Stimulated activated effector memory CD8-positive, alpha-beta T cell treated with anti-CD3 and anti-CD28 coated beads, Interleukin-12 subunit alpha, Interleukin-12 subunit beta, amount 100 ng/mL, for 72 hours (primary cell): ENCODE data around the gene ZFHX3.
"Not testable (repeated sequence)": the region's sequence is repeated elsewhere in the genome, so short reads cannot be mapped to it uniquely, and the experiment has no call there.

ENCODE experiments used
- ATAC-seq: fragments of 150-1000 bp; cut with Tn5 transposase; 2 replicates; pipeline ENCODE4 v1.10.0; 2021
- DNase-seq, 2 donors: peaks; one replicate each; pipeline ENCODE4 v3.0.0; 2021 to 2022; ENCODE audit warnings: low spot score in 2 of 2
- H3K27ac Mint-ChIP-seq: one replicate; pipeline ENCODE4 v1.8.0; 2022; ENCODE audit warnings: mild to moderate bottlenecking, mixed read lengths
- H3K36me3 Mint-ChIP-seq: one replicate; pipeline ENCODE4 v1.8.0; 2022; ENCODE audit warnings: mild to moderate bottlenecking, mixed read lengths
- H3K4me1 Mint-ChIP-seq: one replicate; pipeline ENCODE4 v1.8.0; 2022; ENCODE audit warnings: mixed read lengths
- H3K4me3 Mint-ChIP-seq: one replicate; pipeline ENCODE4 v1.8.0; 2022; ENCODE audit warnings: mild to moderate bottlenecking, mixed read lengths
- H3K9me3 Mint-ChIP-seq: one replicate; pipeline ENCODE4 v1.8.0; 2022; ENCODE audit warnings: mixed read lengths

Gene ZFHX3

GRCh38 chr16:73012341-73012740, 35.6 kb downstream of the ZFHX3 start:
- no peaks in the 10 kb centered on the region for H3K36me3 Mint-ChIP-seq
- no peak overlapping the region for H3K27ac Mint-ChIP-seq
- no peaks in the 10 kb centered on the region for H3K4me1 Mint-ChIP-seq
- H3K4me3 Mint-ChIP-seq: no peak overlapping the region
- no peak for ATAC-seq
- H3K9me3 Mint-ChIP-seq: no peaks in the 10 kb centered on the region
- no peak for DNase-seq

GRCh38 chr16:73011926-73012325, 36.0 kb downstream of the ZFHX3 start:
- ATAC-seq: no peak
- no peaks in the 10 kb centered on the region for H3K9me3 Mint-ChIP-seq
- H3K4me1 Mint-ChIP-seq: no peaks in the 10 kb centered on the region
- no peaks in the 10 kb centered on the region for H3K36me3 Mint-ChIP-seq
- no peak for DNase-seq
- no peak overlapping the region for H3K4me3 Mint-ChIP-seq
- no peak overlapping the region for H3K27ac Mint-ChIP-seq

GRCh38 chr16:73010150-73010676, 37.7 kb downstream of the ZFHX3 start:
- ATAC-seq (peak; percentile 36), DNase-seq (no peak)
- no peak overlapping the region for H3K27ac Mint-ChIP-seq
- no peak overlapping the region for H3K4me3 Mint-ChIP-seq
- no peaks in the 10 kb centered on the region for H3K36me3 Mint-ChIP-seq
- H3K9me3 Mint-ChIP-seq: no peaks in the 10 kb centered on the region
- H3K4me1 Mint-ChIP-seq: no peaks in the 10 kb centered on the region

GRCh38 chr16:73009710-73010109, 38.2 kb downstream of the ZFHX3 start:
- not testable (repeated sequence) for H3K36me3 Mint-ChIP-seq, H3K9me3 Mint-ChIP-seq, DNase-seq, H3K4me3 Mint-ChIP-seq, H3K4me1 Mint-ChIP-seq, H3K27ac Mint-ChIP-seq, ATAC-seq

GRCh38 chr16:73006026-73006425, 41.9 kb downstream of the ZFHX3 start:
- DNase-seq (no peak), ATAC-seq (no peak)
- H3K9me3 Mint-ChIP-seq: no peaks in the 10 kb centered on the region
- no peak overlapping the region for H3K27ac Mint-ChIP-seq
- no peak overlapping the region for H3K4me3 Mint-ChIP-seq
- H3K4me1 Mint-ChIP-seq: no peaks in the 10 kb centered on the region
- no peaks in the 10 kb centered on the region for H3K36me3 Mint-ChIP-seq

- Mint-ChIP-seq H3K36me3 (no peaks in the 10 kb centered on the region), H3K27ac (no peak overlapping the region), H3K4me1 (no peaks in the 10 kb centered on the region), H3K9me3 (no peaks in the 10 kb centered on the region), H3K4me3 (no peak overlapping the region)
- no peak for DNase-seq
- no peak for ATAC-seq
Measured at GRCh38 chr16:73002866-73003265, 45.1 kb downstream of the ZFHX3 start.

GRCh38 chr16:73000907-73001521, 46.9 kb downstream of the ZFHX3 start:
- DNase-seq (no peak), ATAC-seq (peak; percentile 9)
- Mint-ChIP-seq H3K27ac (no peak overlapping the region), H3K4me3 (no peak overlapping the region), H3K4me1 (no peaks in the 10 kb centered on the region), H3K36me3 (no peaks in the 10 kb centered on the region), H3K9me3 (no peaks in the 10 kb centered on the region)

GRCh38 chr16:73000020-73000906, 47.7 kb downstream of the ZFHX3 start:
- Mint-ChIP-seq H3K4me1 (no peaks in the 10 kb centered on the region), H3K27ac (no peak overlapping the region), H3K4me3 (no peak overlapping the region)

GRCh38 chr16:72999541-73000019, 48.3 kb downstream of the ZFHX3 start:
- no peak overlapping the region for H3K4me3 Mint-ChIP-seq
- no peak overlapping the region for H3K27ac Mint-ChIP-seq
- H3K4me1 Mint-ChIP-seq: no peaks in the 10 kb centered on the region
- no peaks in the 10 kb centered on the region for H3K36me3 Mint-ChIP-seq
- ATAC-seq: no peak
- DNase-seq: no peak
- no peaks in the 10 kb centered on the region for H3K9me3 Mint-ChIP-seq

More at GRCh38 chr16:73000020-73000906, 47.7 kb downstream of the ZFHX3 start:
- Mint-ChIP-seq H3K9me3 (no peaks in the 10 kb centered on the region), H3K36me3 (no peaks in the 10 kb centered on the region)
- ATAC-seq (no peak), DNase-seq (no peak)

GRCh38 chr16:72997141-72997542, 50.8 kb downstream of the ZFHX3 start:
- no peak overlapping the region for H3K4me3 Mint-ChIP-seq
- H3K27ac Mint-ChIP-seq: no peak overlapping the region
- no peaks in the 10 kb centered on the region for H3K36me3 Mint-ChIP-seq
- peaks cover 3% of the 10 kb centered on the region for H3K9me3 Mint-ChIP-seq
- H3K4me1 Mint-ChIP-seq: no peaks in the 10 kb centered on the region
- no peak for ATAC-seq
- no peak for DNase-seq

- H3K27ac Mint-ChIP-seq: no peak overlapping the region
- no peak overlapping the region for H3K4me3 Mint-ChIP-seq
- no peaks in the 10 kb centered on the region for H3K36me3 Mint-ChIP-seq
- H3K4me1 Mint-ChIP-seq: no peaks in the 10 kb centered on the region
- ATAC-seq: no peak
- no peak for DNase-seq
- H3K9me3 Mint-ChIP-seq: peaks cover 3% of the 10 kb centered on the region
Measured at GRCh38 chr16:72996291-72997062, 51.5 kb downstream of the ZFHX3 start.

- H3K36me3 Mint-ChIP-seq, H3K4me3 Mint-ChIP-seq, H3K4me1 Mint-ChIP-seq, ATAC-seq, H3K9me3 Mint-ChIP-seq, H3K27ac Mint-ChIP-seq, DNase-seq: not testable (repeated sequence)
Measured at GRCh38 chr16:72995882-72996270, 52.1 kb downstream of the ZFHX3 start.

- Mint-ChIP-seq H3K4me3 (no peak overlapping the region), H3K9me3 (peaks cover 3% of the 10 kb centered on the region), H3K4me1 (no peaks in the 10 kb centered on the region), H3K27ac (no peak overlapping the region), H3K36me3 (no peaks in the 10 kb centered on the region)
- ATAC-seq (no peak), DNase-seq (no peak)
Measured at GRCh38 chr16:72995151-72995881, 52.6 kb downstream of the ZFHX3 start.

- ATAC-seq (no peak), DNase-seq (no peak)
- Mint-ChIP-seq H3K4me3 (no peak overlapping the region), H3K9me3 (peaks cover 3% of the 10 kb centered on the region), H3K36me3 (no peaks in the 10 kb centered on the region), H3K4me1 (no peaks in the 10 kb centered on the region), H3K27ac (no peak overlapping the region)
Measured at GRCh38 chr16:72992142-72992601, 55.8 kb downstream of the ZFHX3 start.

GRCh38 chr16:72991644-72992043, 56.3 kb downstream of the ZFHX3 start:
- ATAC-seq (no peak), DNase-seq (no peak)
- no peaks in the 10 kb centered on the region for H3K4me1 Mint-ChIP-seq
- no peaks in the 10 kb centered on the region for H3K36me3 Mint-ChIP-seq
- peaks cover 3% of the 10 kb centered on the region for H3K9me3 Mint-ChIP-seq
- no peak overlapping the region for H3K27ac Mint-ChIP-seq
- no peak overlapping the region for H3K4me3 Mint-ChIP-seq
